Measurements from ENCODE around the gene GRK5. TPM values are rescaled to one million over a fixed set of nuclear protein-coding genes. Genes with fewer than 3 reads are reported as not detected.

The GRK5 gene
- total RNA-seq, 4 donors from 2014 or later, result 6.0 to 111 (median 9.5) TPM

DNA sequence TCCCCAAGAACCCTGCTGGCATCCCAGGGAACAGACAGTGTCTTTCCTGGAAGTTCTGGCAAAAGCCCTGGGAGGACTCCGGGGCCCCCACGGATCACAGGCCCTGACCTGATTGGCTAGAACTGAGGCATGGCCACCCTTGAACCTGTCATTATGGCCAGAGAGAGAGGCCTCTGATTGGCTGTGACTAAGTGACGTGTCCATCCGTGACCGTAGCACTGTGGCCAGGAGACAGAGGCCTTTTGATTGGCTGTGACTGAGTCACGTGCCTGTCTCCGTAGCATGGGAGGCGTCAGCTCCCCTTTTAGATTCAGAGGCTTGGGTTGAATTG is 171.3 kb downstream of the GRK5 start:
- DNase-seq, result no peak
- no peaks in the 10 kb centered on the region for H3K9me3 ChIP-seq
- H3K27me3 ChIP-seq, result no peaks in the 10 kb centered on the region
- 85% methylated on average over 8 of the region's 8 CpGs; no CpG with 5 or more reads in 1 of the 2 donors for WGBS, 2 donors (ENCODE audit: low coverage in 1 of 2)
- H3K4me3 ChIP-seq, result no peak overlapping the region
- TF ChIP-seq, protein P1, sequence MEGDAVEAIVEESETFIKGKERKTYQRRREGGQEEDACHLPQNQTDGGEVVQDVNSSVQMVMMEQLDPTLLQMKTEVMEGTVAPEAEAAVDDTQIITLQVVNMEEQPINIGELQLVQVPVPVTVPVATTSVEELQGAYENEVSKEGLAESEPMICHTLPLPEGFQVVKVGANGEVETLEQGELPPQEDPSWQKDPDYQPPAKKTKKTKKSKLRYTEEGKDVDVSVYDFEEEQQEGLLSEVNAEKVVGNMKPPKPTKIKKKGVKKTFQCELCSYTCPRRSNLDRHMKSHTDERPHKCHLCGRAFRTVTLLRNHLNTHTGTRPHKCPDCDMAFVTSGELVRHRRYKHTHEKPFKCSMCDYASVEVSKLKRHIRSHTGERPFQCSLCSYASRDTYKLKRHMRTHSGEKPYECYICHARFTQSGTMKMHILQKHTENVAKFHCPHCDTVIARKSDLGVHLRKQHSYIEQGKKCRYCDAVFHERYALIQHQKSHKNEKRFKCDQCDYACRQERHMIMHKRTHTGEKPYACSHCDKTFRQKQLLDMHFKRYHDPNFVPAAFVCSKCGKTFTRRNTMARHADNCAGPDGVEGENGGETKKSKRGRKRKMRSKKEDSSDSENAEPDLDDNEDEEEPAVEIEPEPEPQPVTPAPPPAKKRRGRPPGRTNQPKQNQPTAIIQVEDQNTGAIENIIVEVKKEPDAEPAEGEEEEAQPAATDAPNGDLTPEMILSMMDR (IDR thresholded peaks at IDR 0.05), result no peak
- TF ChIP-seq POLR2A (IDR thresholded peaks at IDR 0.05) (no peak), EP300 (IDR thresholded peaks at IDR 0.05; ENCODE audit: low read depth) (no peak), POLR2AphosphoS5 (IDR thresholded peaks at IDR 0.05) (no peak)
- in situ Hi-C loops (cut with MboI; ENCODE audit: low pct_ligation_motif_present in 1 of 4, low pct_unique_long_range_greater_than_20kb in 1 of 4, low sequenced_read_pairs in 3 of 4), result no loop called here
- peaks cover 0 to 15% (median 0%) of the 10 kb centered on the region in 4 donors for H3K4me1 ChIP-seq
- H3K36me3 ChIP-seq, result no peaks in the 10 kb centered on the region
- intact Hi-C loops (cut with DNase I; ENCODE audit: low total_unique reads), result no loop called here
- no peak overlapping the region for H3K27ac ChIP-seq

GRCh38 chr10:119379466-119380071 is 172.2 kb downstream of the GRK5 start:
- no peak for DNase-seq
- in situ Hi-C loops (cut with MboI; ENCODE audit: low pct_ligation_motif_present in 1 of 4, low pct_unique_long_range_greater_than_20kb in 1 of 4, low sequenced_read_pairs in 3 of 4), result no loop called here
- no peaks in the 10 kb centered on the region for H3K27me3 ChIP-seq
- no peaks in the 10 kb centered on the region for H3K9me3 ChIP-seq
- 90 to 100% methylated on average over 1 to 10 of the region's 10 CpGs for WGBS, 2 donors (ENCODE audit: low coverage in 1 of 2)
- intact Hi-C loops (cut with DNase I; ENCODE audit: low total_unique reads), result no loop called here
- TF ChIP-seq, protein P1 (IDR thresholded peaks at IDR 0.05), result no peak
- TF ChIP-seq EP300 (IDR thresholded peaks at IDR 0.05; ENCODE audit: low read depth), result no peak
- TF ChIP-seq POLR2AphosphoS5 (IDR thresholded peaks at IDR 0.05), result no peak
- TF ChIP-seq POLR2A (IDR thresholded peaks at IDR 0.05), result no peak
- peaks cover 0 to 11% (median 0%) of the 10 kb centered on the region in 4 donors for H3K4me1 ChIP-seq
- no peak overlapping the region for H3K4me3 ChIP-seq
- no peak overlapping the region for H3K27ac ChIP-seq
- H3K36me3 ChIP-seq, result no peaks in the 10 kb centered on the region

GRCh38 chr10:119383174-119383856 is 175.9 kb downstream of the GRK5 start:
- intact Hi-C loops (cut with DNase I; ENCODE audit: low total_unique reads), result no loop called here
- in situ Hi-C loops (cut with MboI; ENCODE audit: low pct_ligation_motif_present in 1 of 4, low pct_unique_long_range_greater_than_20kb in 1 of 4, low sequenced_read_pairs in 3 of 4), result no loop called here
- 81 to 100% methylated on average over 1 to 11 of the region's 11 CpGs for WGBS, 2 donors (ENCODE audit: low coverage in 1 of 2)

GRCh38 chr10:119384127-119384526 is 176.8 kb downstream of the GRK5 start:
- intact Hi-C loops (cut with DNase I; ENCODE audit: low total_unique reads) (no loop called here), in situ Hi-C loops (cut with MboI; ENCODE audit: low pct_ligation_motif_present in 1 of 4, low pct_unique_long_range_greater_than_20kb in 1 of 4, low sequenced_read_pairs in 3 of 4) (no loop called here)
- H3K27ac ChIP-seq, result no peak overlapping the region
- H3K4me3 ChIP-seq, result no peak overlapping the region
- H3K4me1 ChIP-seq, result no peaks in the 10 kb centered on the region
- no peak for DNase-seq
- 91% methylated on average over 5 of the region's 5 CpGs; no CpG with 5 or more reads in 1 of the 2 donors for WGBS, 2 donors (ENCODE audit: low coverage in 1 of 2)
- no peaks in the 10 kb centered on the region for H3K36me3 ChIP-seq
- no peaks in the 10 kb centered on the region for H3K27me3 ChIP-seq
- TF ChIP-seq POLR2A (IDR thresholded peaks at IDR 0.05) (no peak), POLR2AphosphoS5 (IDR thresholded peaks at IDR 0.05) (no peak), EP300 (IDR thresholded peaks at IDR 0.05; ENCODE audit: low read depth) (no peak)
- TF ChIP-seq, protein P1 (IDR thresholded peaks at IDR 0.05), result no peak
- H3K9me3 ChIP-seq, result no peaks in the 10 kb centered on the region

More at GRCh38 chr10:119383174-119383856, 175.9 kb downstream of the GRK5 start:
- Histone ChIP-seq H3K4me3 (no peak overlapping the region), H3K27ac (no peak overlapping the region), H3K27me3 (no peaks in the 10 kb centered on the region), H3K4me1 (peaks cover 0 to 3% (median 0%) of the 10 kb centered on the region in 4 donors), H3K9me3 (no peaks in the 10 kb centered on the region), H3K36me3 (no peaks in the 10 kb centered on the region)
- TF ChIP-seq POLR2AphosphoS5 (IDR thresholded peaks at IDR 0.05) (no peak), POLR2A (IDR thresholded peaks at IDR 0.05) (no peak), EP300 (IDR thresholded peaks at IDR 0.05; ENCODE audit: low read depth) (no peak)
- TF ChIP-seq, protein P1 (IDR thresholded peaks at IDR 0.05), result no peak
- no peak for DNase-seq
